ENCODE results near the gene DUT. TPM values are rescaled to one million over a fixed set of nuclear protein-coding genes. Genes with fewer than 3 reads are reported as not detected.
A peak's percentile ranks its signal among the peaks of the same experiment; 100 is the strongest.

Gene DUT
- total and polyA plus RNA-seq, 9 donors: 102 to 134 (median 122) TPM

DNA sequence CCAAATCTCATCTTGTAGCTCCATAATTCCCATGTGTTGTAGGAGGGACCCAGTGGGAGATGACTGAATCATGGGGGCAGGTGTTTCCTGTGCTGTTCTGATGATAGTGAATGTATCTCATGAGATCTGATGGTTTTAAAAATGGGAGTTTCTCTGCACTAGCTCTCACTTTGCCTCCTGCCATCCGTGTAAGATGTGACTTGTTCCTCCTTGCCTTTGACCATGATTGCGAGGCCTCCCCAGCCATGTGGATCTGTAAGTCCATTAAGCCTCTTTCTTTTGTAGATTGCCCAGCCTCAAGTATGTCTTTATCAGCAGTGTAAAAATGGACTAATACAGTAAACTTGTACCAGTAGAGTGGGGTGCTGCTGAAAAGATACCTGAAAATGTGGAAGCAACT, 44.5 kb downstream of the DUT start:
- Histone ChIP-seq H3K9me3 (replicated peaks; ENCODE audit: control insufficient read depth, low read depth, low read length) (no peaks in the 10 kb centered on the region), H3K4me3 (ENCODE audit: low read length) (no peak overlapping the region), H3K4me1 (ENCODE audit: control insufficient read depth, insufficient read depth, low read length) (peaks cover 2% of the 10 kb centered on the region), H3K27me3 (ENCODE audit: control insufficient read depth, insufficient read depth, low read length) (no peaks in the 10 kb centered on the region), H3K36me3 (ENCODE audit: control insufficient read depth, insufficient read depth, low read length) (no peaks in the 10 kb centered on the region), H3K27ac (ENCODE audit: low read length) (no peak overlapping the region)
- 100% methylated on average over 2 of the region's 2 CpGs for whole genome bisulfite sequencing (ENCODE audit: insufficient coverage)
- DNase-seq: no peak

GRCh38 chr15:48380198-48380597, 49.0 kb downstream of the DUT start:
- H3K36me3 ChIP-seq (ENCODE audit: control insufficient read depth, insufficient read depth, low read length): no peaks in the 10 kb centered on the region
- no peak for DNase-seq
- no peaks in the 10 kb centered on the region for H3K9me3 ChIP-seq (replicated peaks; ENCODE audit: control insufficient read depth, low read depth, low read length)
- H3K27ac ChIP-seq (ENCODE audit: low read length): no peak overlapping the region
- WGBS (ENCODE audit: insufficient coverage): 71% methylated on average over 1 of the region's 4 CpGs
- no peak overlapping the region for H3K4me3 ChIP-seq (ENCODE audit: low read length)
- H3K27me3 ChIP-seq (ENCODE audit: control insufficient read depth, insufficient read depth, low read length): no peaks in the 10 kb centered on the region
- H3K4me1 ChIP-seq (ENCODE audit: control insufficient read depth, insufficient read depth, low read length): peaks cover 5% of the 10 kb centered on the region

DNA sequence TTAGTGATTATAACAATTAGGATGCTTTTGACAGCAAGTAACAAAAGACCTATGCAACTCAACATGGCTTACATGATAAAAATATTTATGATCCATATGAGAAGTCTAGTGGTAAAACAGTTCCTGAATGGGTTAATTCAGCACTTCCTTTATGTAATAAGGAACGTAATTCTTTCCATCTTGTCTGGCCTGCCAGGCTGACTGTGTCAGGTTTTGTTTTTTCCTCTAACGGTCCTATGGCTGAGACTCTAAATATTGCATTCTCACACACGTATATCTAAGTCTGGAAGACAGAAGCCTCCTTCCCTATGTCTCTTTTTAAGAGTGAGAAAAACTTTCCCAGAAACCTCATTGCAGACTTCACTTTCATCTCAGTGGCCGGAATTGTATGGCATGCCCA, 50.6 kb downstream of the DUT start:
- Histone ChIP-seq H3K27me3 (ENCODE audit: control insufficient read depth, insufficient read depth, low read length) (no peaks in the 10 kb centered on the region), H3K36me3 (ENCODE audit: control insufficient read depth, insufficient read depth, low read length) (no peaks in the 10 kb centered on the region), H3K27ac (ENCODE audit: low read length) (no peak overlapping the region), H3K4me3 (ENCODE audit: low read length) (no peak overlapping the region), H3K9me3 (replicated peaks; ENCODE audit: control insufficient read depth, low read depth, low read length) (no peaks in the 10 kb centered on the region), H3K4me1 (ENCODE audit: control insufficient read depth, insufficient read depth, low read length) (peaks cover 9% of the 10 kb centered on the region)
- no peak for DNase-seq
- WGBS (ENCODE audit: insufficient coverage): no CpG with 5 or more reads among the region's 4 CpGs

DNA sequence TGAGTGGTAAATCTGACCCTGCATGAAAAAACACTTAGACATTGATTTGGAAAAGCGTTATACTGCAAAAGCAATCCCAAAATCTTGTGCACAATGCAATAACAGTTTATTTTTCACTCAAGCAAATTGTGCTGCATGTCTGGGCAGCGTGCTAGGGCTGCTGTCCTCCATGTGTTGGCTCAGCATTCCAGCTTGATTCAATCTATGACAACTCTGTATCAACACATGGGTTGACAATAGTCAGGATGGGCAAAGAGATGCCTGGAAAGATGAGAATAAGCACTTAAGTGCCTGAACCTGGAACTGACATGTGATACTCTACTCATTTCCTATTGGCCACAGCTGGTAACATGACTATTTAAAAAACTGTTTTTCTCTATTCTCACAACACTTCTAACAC, 51.8 kb downstream of the DUT start:
- H3K4me1 ChIP-seq (ENCODE audit: control insufficient read depth, insufficient read depth, low read length): peaks cover 9% of the 10 kb centered on the region
- H3K27ac ChIP-seq (ENCODE audit: low read length): no peak overlapping the region
- no peaks in the 10 kb centered on the region for H3K36me3 ChIP-seq (ENCODE audit: control insufficient read depth, insufficient read depth, low read length)
- no peaks in the 10 kb centered on the region for H3K27me3 ChIP-seq (ENCODE audit: control insufficient read depth, insufficient read depth, low read length)
- WGBS (ENCODE audit: insufficient coverage): no CpG with 5 or more reads among the region's 2 CpGs
- no peak for DNase-seq
- no peak overlapping the region for H3K4me3 ChIP-seq (ENCODE audit: low read length)
- no peaks in the 10 kb centered on the region for H3K9me3 ChIP-seq (replicated peaks; ENCODE audit: control insufficient read depth, low read depth, low read length)

GRCh38 chr15:48384616-48385015, 53.4 kb downstream of the DUT start:
- Histone ChIP-seq H3K27ac (ENCODE audit: low read length) (peak overlapping the region; percentile 37), H3K36me3 (ENCODE audit: control insufficient read depth, insufficient read depth, low read length) (no peaks in the 10 kb centered on the region), H3K27me3 (ENCODE audit: control insufficient read depth, insufficient read depth, low read length) (no peaks in the 10 kb centered on the region), H3K9me3 (replicated peaks; ENCODE audit: control insufficient read depth, low read depth, low read length) (no peaks in the 10 kb centered on the region), H3K4me1 (ENCODE audit: control insufficient read depth, insufficient read depth, low read length) (peaks cover 21% of the 10 kb centered on the region), H3K4me3 (ENCODE audit: low read length) (no peak overlapping the region)
- WGBS (ENCODE audit: insufficient coverage): 46% methylated on average over 3 of the region's 3 CpGs
- DNase-seq: peak; percentile 79

- WGBS (ENCODE audit: insufficient coverage): 0% methylated on average over 1 of the region's 4 CpGs
- Histone ChIP-seq H3K36me3 (ENCODE audit: control insufficient read depth, insufficient read depth, low read length) (no peaks in the 10 kb centered on the region), H3K27ac (ENCODE audit: low read length) (peak overlapping the region; percentile 60), H3K27me3 (ENCODE audit: control insufficient read depth, insufficient read depth, low read length) (no peaks in the 10 kb centered on the region), H3K4me1 (ENCODE audit: control insufficient read depth, insufficient read depth, low read length) (peaks cover 24% of the 10 kb centered on the region), H3K9me3 (replicated peaks; ENCODE audit: control insufficient read depth, low read depth, low read length) (no peaks in the 10 kb centered on the region), H3K4me3 (ENCODE audit: low read length) (no peak overlapping the region)
- DNase-seq: peak; percentile 69
Observed at GRCh38 chr15:48385031-48385830, 54.0 kb downstream of the DUT start.

DNA sequence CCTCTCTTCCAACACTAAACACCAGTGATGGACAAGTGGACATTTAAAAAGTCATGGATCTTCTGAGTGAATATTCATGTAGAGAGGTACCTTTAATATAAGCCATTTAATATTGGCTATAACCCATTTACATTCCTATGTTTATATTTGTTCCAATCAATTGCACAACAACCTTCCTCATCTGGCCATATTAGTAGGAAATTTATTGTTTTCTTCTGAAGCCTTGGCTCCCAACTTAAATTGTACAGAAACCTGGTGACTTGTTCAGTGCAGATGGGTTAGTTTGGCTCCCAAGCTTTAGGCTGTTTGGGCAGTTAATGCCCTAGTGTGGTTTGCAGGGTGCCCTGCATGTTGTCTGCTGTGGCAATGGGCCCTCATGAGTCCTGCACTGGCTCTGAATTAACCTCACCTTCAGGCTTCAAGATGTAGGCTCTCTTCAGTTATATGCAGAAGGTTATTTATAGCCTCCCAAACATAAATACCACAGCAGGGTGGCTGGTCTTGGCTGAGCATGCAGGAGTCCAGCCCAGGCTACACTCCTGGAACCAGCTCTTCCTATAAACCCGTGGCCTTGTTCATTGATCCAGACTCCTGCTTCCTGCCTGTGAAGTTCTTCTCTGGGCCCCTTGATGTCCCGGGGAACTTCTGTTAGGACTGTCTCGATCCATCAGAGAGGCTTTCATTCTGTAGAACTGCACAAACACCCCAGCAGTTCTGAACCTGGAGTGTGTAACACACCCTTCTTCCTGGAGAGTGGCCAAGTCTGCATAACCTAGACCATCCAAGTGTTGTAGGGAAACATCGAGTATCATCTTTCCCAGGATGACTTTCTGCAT, 57.0 kb downstream of the DUT start:
- H3K27ac ChIP-seq (ENCODE audit: low read length): peak overlapping the region; percentile 89
- no peaks in the 10 kb centered on the region for H3K9me3 ChIP-seq (replicated peaks; ENCODE audit: control insufficient read depth, low read depth, low read length)
- WGBS (ENCODE audit: insufficient coverage): 0% methylated on average over 1 of the region's 4 CpGs
- no peak overlapping the region for H3K4me3 ChIP-seq (ENCODE audit: low read length)
- peak; percentile 89 for DNase-seq
- H3K4me1 ChIP-seq (ENCODE audit: control insufficient read depth, insufficient read depth, low read length): peaks cover 36% of the 10 kb centered on the region
- H3K27me3 ChIP-seq (ENCODE audit: control insufficient read depth, insufficient read depth, low read length): no peaks in the 10 kb centered on the region
- no peaks in the 10 kb centered on the region for H3K36me3 ChIP-seq (ENCODE audit: control insufficient read depth, insufficient read depth, low read length)

GRCh38 chr15:48388910-48389309, 57.7 kb downstream of the DUT start:
- Histone ChIP-seq H3K27me3 (ENCODE audit: control insufficient read depth, insufficient read depth, low read length) (no peaks in the 10 kb centered on the region), H3K27ac (ENCODE audit: low read length) (peak overlapping the region; percentile 89), H3K36me3 (ENCODE audit: control insufficient read depth, insufficient read depth, low read length) (no peaks in the 10 kb centered on the region), H3K9me3 (replicated peaks; ENCODE audit: control insufficient read depth, low read depth, low read length) (no peaks in the 10 kb centered on the region), H3K4me1 (ENCODE audit: control insufficient read depth, insufficient read depth, low read length) (peaks cover 43% of the 10 kb centered on the region), H3K4me3 (ENCODE audit: low read length) (no peak overlapping the region)
- no peak for DNase-seq
- no CpG with 5 or more reads among the region's 1 CpG for WGBS (ENCODE audit: insufficient coverage)

GRCh38 chr15:48389691-48390143, 58.5 kb downstream of the DUT start:
- no peaks in the 10 kb centered on the region for H3K27me3 ChIP-seq (ENCODE audit: control insufficient read depth, insufficient read depth, low read length)
- WGBS (ENCODE audit: insufficient coverage): no CpG with 5 or more reads among the region's 3 CpGs
- peak overlapping the region; percentile 89 for H3K27ac ChIP-seq (ENCODE audit: low read length)
- peaks cover 49% of the 10 kb centered on the region for H3K4me1 ChIP-seq (ENCODE audit: control insufficient read depth, insufficient read depth, low read length)
- H3K36me3 ChIP-seq (ENCODE audit: control insufficient read depth, insufficient read depth, low read length): no peaks in the 10 kb centered on the region
- H3K9me3 ChIP-seq (replicated peaks; ENCODE audit: control insufficient read depth, low read depth, low read length): no peaks in the 10 kb centered on the region
- DNase-seq: peak; percentile 94
- H3K4me3 ChIP-seq (ENCODE audit: low read length): no peak overlapping the region

DNA sequence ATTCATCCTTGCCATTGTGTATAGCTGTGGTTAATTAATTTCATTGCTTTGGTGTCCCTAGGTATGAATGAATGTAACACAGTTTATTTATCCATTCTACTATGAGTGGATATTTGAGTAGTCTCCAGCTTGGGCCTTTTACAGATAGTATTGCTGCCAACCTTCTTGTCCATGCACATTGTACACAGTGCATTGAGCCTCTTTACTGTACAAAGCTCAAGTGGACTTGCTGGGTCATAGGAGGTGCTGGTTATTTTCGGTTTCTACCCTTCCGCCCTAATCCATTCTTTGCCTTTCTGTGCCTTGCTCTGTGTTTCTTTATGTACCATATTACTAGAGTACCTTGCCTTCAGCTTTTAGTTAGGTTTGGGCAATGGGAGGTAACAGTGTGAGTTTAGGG, 60.7 kb downstream of the DUT start:
- H3K27me3 ChIP-seq (ENCODE audit: control insufficient read depth, insufficient read depth, low read length): no peaks in the 10 kb centered on the region
- no peaks in the 10 kb centered on the region for H3K9me3 ChIP-seq (replicated peaks; ENCODE audit: control insufficient read depth, low read depth, low read length)
- DNase-seq: no peak
- no peak overlapping the region for H3K4me3 ChIP-seq (ENCODE audit: low read length)
- peak overlapping the region; percentile 85 for H3K27ac ChIP-seq (ENCODE audit: low read length)
- no peaks in the 10 kb centered on the region for H3K36me3 ChIP-seq (ENCODE audit: control insufficient read depth, insufficient read depth, low read length)
- WGBS (ENCODE audit: insufficient coverage): no CpG with 5 or more reads among the region's 2 CpGs
- H3K4me1 ChIP-seq (ENCODE audit: control insufficient read depth, insufficient read depth, low read length): peaks cover 61% of the 10 kb centered on the region
